ENCODE data around the gene TXK. TPM values are rescaled to one million over a fixed set of nuclear protein-coding genes. Genes with fewer than 3 reads are reported as not detected.

Gene TXK
- total RNA-seq, 1 donor from 2014 or later, result 4.4 TPM

DNA sequence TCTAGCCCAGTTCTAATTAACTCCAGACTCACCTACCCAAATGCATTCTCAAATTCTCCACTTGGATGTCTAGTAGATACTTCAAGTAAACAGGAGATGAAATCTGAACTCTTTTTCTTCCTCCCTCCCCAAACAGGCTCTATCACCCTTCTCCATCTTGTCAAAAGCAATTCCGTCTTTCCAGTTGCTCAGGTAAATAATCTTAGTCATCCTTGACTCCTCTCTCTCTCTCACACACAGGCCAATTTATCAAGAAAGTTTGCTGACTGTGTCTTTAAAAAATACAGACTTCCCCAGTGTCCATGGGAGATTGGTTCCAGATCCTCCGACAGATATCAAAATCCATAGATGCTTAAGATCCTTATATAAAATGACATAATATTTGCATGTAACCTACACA, 12.9 kb downstream of the TXK start:
- Histone ChIP-seq H3K36me3 (no peaks in the 10 kb centered on the region), H3K4me1 (no peaks in the 10 kb centered on the region), H3K4me3 (no peak overlapping the region), H3K27me3 (no peaks in the 10 kb centered on the region), H3K27ac (no peak overlapping the region), H3K9me3 (no peaks in the 10 kb centered on the region)
- TF ChIP-seq, protein P1, sequence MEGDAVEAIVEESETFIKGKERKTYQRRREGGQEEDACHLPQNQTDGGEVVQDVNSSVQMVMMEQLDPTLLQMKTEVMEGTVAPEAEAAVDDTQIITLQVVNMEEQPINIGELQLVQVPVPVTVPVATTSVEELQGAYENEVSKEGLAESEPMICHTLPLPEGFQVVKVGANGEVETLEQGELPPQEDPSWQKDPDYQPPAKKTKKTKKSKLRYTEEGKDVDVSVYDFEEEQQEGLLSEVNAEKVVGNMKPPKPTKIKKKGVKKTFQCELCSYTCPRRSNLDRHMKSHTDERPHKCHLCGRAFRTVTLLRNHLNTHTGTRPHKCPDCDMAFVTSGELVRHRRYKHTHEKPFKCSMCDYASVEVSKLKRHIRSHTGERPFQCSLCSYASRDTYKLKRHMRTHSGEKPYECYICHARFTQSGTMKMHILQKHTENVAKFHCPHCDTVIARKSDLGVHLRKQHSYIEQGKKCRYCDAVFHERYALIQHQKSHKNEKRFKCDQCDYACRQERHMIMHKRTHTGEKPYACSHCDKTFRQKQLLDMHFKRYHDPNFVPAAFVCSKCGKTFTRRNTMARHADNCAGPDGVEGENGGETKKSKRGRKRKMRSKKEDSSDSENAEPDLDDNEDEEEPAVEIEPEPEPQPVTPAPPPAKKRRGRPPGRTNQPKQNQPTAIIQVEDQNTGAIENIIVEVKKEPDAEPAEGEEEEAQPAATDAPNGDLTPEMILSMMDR (IDR thresholded peaks at IDR 0.05), result no peak
- ATAC-seq (no peak), DNase-seq (no peak)
- intact Hi-C loops (cut with DNase I), result no loop called here

DNA sequence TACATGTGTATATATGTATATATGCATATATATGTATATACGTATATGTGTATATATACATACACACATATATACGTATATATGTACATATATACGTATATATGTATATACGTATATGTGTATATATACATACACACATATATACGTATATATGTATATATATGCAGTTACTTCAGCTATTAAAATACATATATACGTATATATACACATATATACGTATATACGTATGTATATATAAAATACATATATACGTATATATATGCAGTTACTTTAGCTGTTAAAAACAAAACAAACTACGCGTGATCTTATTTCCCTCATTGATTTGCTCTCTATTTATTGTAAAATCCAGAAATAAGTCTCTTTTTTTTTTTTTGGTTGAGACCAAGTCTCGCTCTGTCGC, 13.9 kb downstream of the TXK start:
- no peaks in the 10 kb centered on the region for H3K9me3 ChIP-seq
- no peak overlapping the region for H3K4me3 ChIP-seq
- TF ChIP-seq, protein P1 (IDR thresholded peaks at IDR 0.05), result no peak
- no peak for DNase-seq
- no peaks in the 10 kb centered on the region for H3K36me3 ChIP-seq
- no peak for ATAC-seq
- H3K27ac ChIP-seq, result no peak overlapping the region
- no peaks in the 10 kb centered on the region for H3K4me1 ChIP-seq
- no peaks in the 10 kb centered on the region for H3K27me3 ChIP-seq
- intact Hi-C loops (cut with DNase I), result no loop called here

DNA sequence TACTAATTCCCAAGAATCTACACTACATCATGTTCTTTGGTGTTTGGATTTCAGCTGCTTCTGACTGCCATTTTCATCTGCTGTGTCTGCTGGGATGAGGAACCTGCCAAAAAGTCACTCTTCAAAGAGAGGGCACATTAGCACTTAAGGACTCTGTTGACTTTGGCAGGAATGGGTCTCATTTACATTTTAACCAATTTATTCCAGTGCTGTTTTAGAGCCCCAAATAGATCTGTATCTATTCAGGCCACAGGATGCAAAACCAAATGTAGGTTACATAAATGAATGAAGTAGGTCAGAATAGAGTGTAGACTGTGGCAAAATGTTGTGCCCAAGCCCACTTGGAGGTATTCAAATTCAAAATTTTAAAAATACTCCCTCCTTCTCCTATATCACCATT, 14.4 kb downstream of the TXK start:
- TF ChIP-seq, protein P1 (IDR thresholded peaks at IDR 0.05), result no peak
- Histone ChIP-seq H3K36me3 (no peaks in the 10 kb centered on the region), H3K4me3 (no peak overlapping the region), H3K4me1 (no peaks in the 10 kb centered on the region), H3K27ac (no peak overlapping the region), H3K27me3 (no peaks in the 10 kb centered on the region), H3K9me3 (no peaks in the 10 kb centered on the region)
- intact Hi-C loops (cut with DNase I), result no loop called here
- no peak for DNase-seq
- ATAC-seq, result no peak

DNA sequence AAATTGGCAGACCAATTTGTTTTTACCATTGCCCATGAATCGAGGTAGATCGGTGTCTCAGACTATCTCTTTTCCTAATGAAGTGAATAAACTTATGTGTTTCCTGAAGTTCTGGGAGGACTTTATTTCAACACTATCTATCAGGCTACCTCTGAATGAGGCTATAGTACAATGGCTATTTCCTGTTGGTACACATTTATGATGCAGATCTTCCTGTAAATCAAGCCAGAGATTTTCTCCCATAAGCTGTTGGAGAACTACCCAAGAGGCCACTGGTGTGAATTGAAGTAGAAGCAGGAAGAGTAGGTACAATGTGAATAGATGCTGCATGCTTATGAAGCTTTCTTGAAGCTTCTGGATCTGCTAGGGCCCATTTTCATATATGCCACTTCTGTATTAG, 16.0 kb downstream of the TXK start:
- ATAC-seq, result no peak
- Histone ChIP-seq H3K27ac (no peak overlapping the region), H3K4me1 (no peaks in the 10 kb centered on the region), H3K4me3 (no peak overlapping the region), H3K9me3 (no peaks in the 10 kb centered on the region), H3K27me3 (no peaks in the 10 kb centered on the region), H3K36me3 (no peaks in the 10 kb centered on the region)
- DNase-seq, result no peak
- intact Hi-C loops (cut with DNase I), result no loop called here
- TF ChIP-seq, protein P1 (IDR thresholded peaks at IDR 0.05), result no peak

DNA sequence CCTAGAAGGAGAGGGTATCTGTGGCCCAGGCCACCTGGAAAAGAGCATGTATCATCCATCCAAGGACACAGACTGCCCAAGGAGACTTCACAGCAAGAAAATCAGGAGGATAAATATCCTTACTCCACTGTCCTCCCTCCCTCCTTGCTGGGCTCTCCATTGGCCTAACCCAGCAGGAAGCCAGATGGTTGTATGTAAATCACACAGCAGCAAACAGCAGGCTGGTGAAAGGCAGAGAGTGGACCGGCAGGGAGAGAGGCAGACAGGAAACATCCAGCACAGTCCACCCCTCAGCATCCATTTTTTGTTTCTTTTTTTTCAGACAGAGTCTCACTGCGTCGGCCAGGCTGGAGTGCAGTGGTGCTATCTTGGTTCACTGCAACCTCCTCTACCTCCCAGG, 17.5 kb downstream of the TXK start:
- Histone ChIP-seq H3K27ac (no peak overlapping the region), H3K27me3 (no peaks in the 10 kb centered on the region), H3K9me3 (no peaks in the 10 kb centered on the region), H3K36me3 (no peaks in the 10 kb centered on the region), H3K4me1 (no peaks in the 10 kb centered on the region), H3K4me3 (no peak overlapping the region)
- ATAC-seq (no peak), DNase-seq (no peak)
- TF ChIP-seq, protein P1 (IDR thresholded peaks at IDR 0.05), result no peak
- intact Hi-C loops (cut with DNase I), result no loop called here

DNA sequence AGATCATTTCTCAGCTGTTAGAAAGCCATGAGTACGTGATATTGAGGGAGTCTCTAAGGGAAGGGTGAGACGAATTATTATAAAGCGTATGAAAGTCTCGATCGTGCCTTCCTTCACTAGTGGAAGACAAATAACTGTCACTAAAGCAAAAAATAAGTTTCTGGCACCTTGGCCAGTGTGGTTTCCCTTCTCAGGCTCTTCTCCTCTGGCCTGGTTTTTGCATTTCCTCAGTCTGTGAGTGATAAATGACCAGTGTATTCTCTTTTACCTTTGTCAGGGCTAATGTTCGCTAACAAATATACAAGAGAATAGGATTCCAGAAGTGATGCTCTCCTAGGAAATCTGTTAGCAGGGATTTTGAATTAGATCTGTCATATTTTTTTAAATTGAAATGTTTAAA, 19.6 kb downstream of the TXK start:
- ATAC-seq (no peak), DNase-seq (no peak)
- Histone ChIP-seq H3K36me3 (no peaks in the 10 kb centered on the region), H3K27ac (no peak overlapping the region), H3K4me3 (no peak overlapping the region), H3K9me3 (no peaks in the 10 kb centered on the region), H3K4me1 (no peaks in the 10 kb centered on the region), H3K27me3 (no peaks in the 10 kb centered on the region)
- intact Hi-C loops (cut with DNase I), result no loop called here
- TF ChIP-seq, protein P1 (IDR thresholded peaks at IDR 0.05), result no peak
